ENCODE data around the gene FAAP20. TPM values are rescaled to one million over a fixed set of nuclear protein-coding genes. Genes with fewer than 3 reads are reported as not detected.

Gene FAAP20
- total RNA-seq, 2 experiments from 2014 or later: 69.7 to 74.4 TPM

DNA sequence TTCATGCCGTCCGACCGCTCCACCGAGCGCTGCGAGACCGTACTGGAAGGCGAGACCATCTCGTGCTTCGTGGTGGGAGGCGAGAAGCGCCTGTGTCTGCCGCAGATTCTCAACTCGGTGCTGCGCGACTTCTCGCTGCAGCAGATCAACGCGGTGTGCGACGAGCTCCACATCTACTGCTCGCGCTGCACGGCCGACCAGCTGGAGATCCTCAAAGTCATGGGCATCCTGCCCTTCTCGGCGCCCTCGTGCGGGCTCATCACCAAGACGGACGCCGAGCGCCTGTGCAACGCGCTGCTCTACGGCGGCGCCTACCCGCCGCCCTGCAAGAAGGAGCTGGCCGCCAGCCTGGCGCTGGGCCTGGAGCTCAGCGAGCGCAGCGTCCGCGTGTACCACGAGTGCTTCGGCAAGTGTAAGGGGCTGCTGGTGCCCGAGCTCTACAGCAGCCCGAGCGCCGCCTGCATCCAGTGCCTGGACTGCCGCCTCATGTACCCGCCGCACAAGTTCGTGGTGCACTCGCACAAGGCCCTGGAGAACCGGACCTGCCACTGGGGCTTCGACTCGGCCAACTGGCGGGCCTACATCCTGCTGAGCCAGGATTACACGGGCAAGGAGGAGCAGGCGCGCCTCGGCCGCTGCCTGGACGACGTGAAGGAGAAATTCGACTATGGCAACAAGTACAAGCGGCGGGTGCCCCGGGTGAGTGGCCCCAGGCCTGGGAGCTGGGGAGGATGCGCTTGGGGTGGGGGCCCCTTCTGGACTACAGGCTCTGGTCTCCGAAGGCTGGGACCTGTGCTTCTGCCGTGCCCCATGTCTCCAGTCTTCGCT, 34.7 kb upstream of the FAAP20 start:
- Mint-ChIP-seq H3K4me1 (ENCODE audit: low read depth) (peaks cover 46% of the 10 kb centered on the region), H3K27ac (peak overlapping the region; percentile 96), H3K27me3 (ENCODE audit: low read depth) (peaks cover 6% of the 10 kb centered on the region), H3K4me3 (peak overlapping the region; percentile 95), H3K9me3 (ENCODE audit: insufficient read depth) (no peaks in the 10 kb centered on the region), H3K36me3 (ENCODE audit: low read depth) (peaks cover 22% of the 10 kb centered on the region)
- ATAC-seq (peak; percentile 9), DNase-seq (peak; percentile 70)
- ChIA-PET POLR2A (interaction anchor here (0.7 to 3.9 kb wide), 11 partner anchors 17 to 162 kb away, joined by 3 to 23 read pairs (median 4); partner anchors contain the start of genes MORN1 and RER1), CTCF (interaction anchor here (0.8 to 6.4 kb wide), 6 partner anchors 22 to 155 kb away, joined by 3 to 32 read pairs (median 4); partner anchors contain the start of gene FAAP20)

GRCh38 chr1:2228694-2229036, 34.1 kb upstream of the FAAP20 start:
- CTCF ChIA-PET: interaction anchor here (0.8 to 6.4 kb wide), 5 partner anchors 22 to 156 kb away, joined by 3 to 32 read pairs (median 4); partner anchors contain the start of gene FAAP20
- Mint-ChIP-seq H3K9me3 (ENCODE audit: insufficient read depth) (no peaks in the 10 kb centered on the region), H3K27ac (peak overlapping the region; percentile 96), H3K36me3 (ENCODE audit: low read depth) (peaks cover 22% of the 10 kb centered on the region), H3K4me3 (peak overlapping the region; percentile 95), H3K4me1 (ENCODE audit: low read depth) (peaks cover 40% of the 10 kb centered on the region), H3K27me3 (ENCODE audit: low read depth) (peaks cover 8% of the 10 kb centered on the region)
- no peak for DNase-seq
- POLR2A ChIA-PET: interaction anchor here (0.7 to 3.9 kb wide), 9 partner anchors 24 to 163 kb away, joined by 3 to 23 read pairs (median 6); partner anchors contain the start of genes FAAP20, MORN1 and RER1
- no peak for ATAC-seq

GRCh38 chr1:2228157-2228594, 33.6 kb upstream of the FAAP20 start, which contains the start of gene SKI:
Gene SKI, plus strand, starts transcription at chr1:2228319. Its CDS starts 448 bp downstream, at chr1:2228767.
- no peak for ATAC-seq
- DNase-seq: no peak
- Mint-ChIP-seq H3K4me3 (peak within 1 kb of the TSS; percentile 95), H3K27me3 (ENCODE audit: low read depth) (peaks cover 8% of the 10 kb centered on the region), H3K27ac (peak within 1 kb of the TSS; percentile 96), H3K4me1 (ENCODE audit: low read depth) (peaks cover 36% of the 10 kb centered on the region), H3K9me3 (ENCODE audit: insufficient read depth) (no peaks in the 10 kb centered on the region), H3K36me3 (ENCODE audit: low read depth) (peaks cover 20% of the 10 kb centered on the region)
- ChIA-PET POLR2A (interaction anchor here (1.4 to 3.9 kb wide), 5 partner anchors 28 to 72 kb away, joined by 6 to 23 read pairs (median 8); partner anchors contain the start of gene FAAP20), CTCF (interaction anchor here (6.0 to 6.4 kb wide), 2 partner anchors 33 to 88 kb away, joined by 31 to 32 read pairs; partner anchors contain the start of gene FAAP20)

GRCh38 chr1:2227346-2228156, 33.0 kb upstream of the FAAP20 start:
- CTCF ChIA-PET: interaction anchor here (6.0 kb wide), 1 partner anchor 32 kb away, joined by 31 read pairs; the partner anchor contains the start of gene FAAP20
- Mint-ChIP-seq H3K27me3 (ENCODE audit: low read depth) (peaks cover 8% of the 10 kb centered on the region), H3K9me3 (ENCODE audit: insufficient read depth) (no peaks in the 10 kb centered on the region), H3K4me3 (peak overlapping the region; percentile 49), H3K27ac (peak overlapping the region; percentile 69), H3K36me3 (ENCODE audit: low read depth) (peaks cover 20% of the 10 kb centered on the region), H3K4me1 (ENCODE audit: low read depth) (peaks cover 30% of the 10 kb centered on the region)
- DNase-seq: peak; percentile 95
- POLR2A ChIA-PET: interaction anchor here (0.6 to 3.9 kb wide), 7 partner anchors 20 to 185 kb away, joined by 3 to 23 read pairs (median 4); partner anchors contain the start of genes FAAP20, MORN1, PEX10 and RER1
- ATAC-seq: peak; percentile 81

DNA sequence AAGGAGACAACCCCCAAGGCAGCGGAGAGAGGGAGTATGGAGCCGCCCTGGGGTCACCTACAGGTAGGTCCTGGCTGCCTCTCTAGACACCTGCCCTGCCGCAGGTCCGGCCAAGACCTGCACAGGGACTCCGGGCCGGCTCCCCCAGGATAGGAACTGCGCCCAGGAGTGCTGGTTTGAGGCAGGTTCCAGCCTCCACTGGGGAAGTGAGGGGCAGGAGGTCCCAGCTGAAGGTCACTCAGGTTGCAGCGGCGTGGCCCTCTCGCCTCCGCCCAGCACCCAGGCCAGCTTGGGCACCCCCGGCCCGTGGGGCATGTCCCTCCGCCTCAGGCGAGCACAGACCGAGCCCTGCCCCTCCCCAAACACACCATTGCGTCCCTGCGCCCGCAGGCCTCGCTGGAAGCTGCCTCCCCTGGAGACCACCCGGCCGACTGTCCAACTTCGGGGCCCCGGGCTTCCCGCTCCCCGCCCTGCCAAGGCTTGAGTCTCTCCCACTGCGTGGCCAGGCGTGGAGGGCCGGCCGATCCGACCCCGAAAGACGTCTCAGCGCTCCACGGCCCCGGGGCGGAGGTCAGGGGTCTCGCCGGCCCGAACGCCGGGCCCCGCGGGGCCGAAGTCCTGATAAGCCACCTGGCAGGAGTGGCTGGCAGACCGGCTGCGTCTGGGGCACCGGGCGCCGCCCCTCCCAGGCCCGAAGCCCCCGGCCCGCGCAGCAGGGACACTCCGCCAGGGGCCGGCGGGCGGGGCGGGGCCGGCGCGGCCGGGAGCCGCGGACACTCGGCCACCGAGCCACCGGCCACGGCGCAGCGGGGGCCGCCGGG, 32.2 kb upstream of the FAAP20 start:
- CTCF ChIA-PET: interaction anchor here (6.0 kb wide), 1 partner anchor 31 kb away, joined by 31 read pairs; the partner anchor contains the start of gene FAAP20
- POLR2A ChIA-PET: interaction anchor here (1.0 to 1.6 kb wide), 2 partner anchors 32 to 186 kb away, joined by 3 to 4 read pairs; partner anchors contain the start of genes FAAP20 and PEX10

GRCh38 chr1:2224631-2225428, 30.3 kb upstream of the FAAP20 start:
- H3K9me3 Mint-ChIP-seq (ENCODE audit: insufficient read depth): no peaks in the 10 kb centered on the region
- no peak overlapping the region for H3K27ac Mint-ChIP-seq
- no peak for DNase-seq
- peaks cover 10% of the 10 kb centered on the region for H3K36me3 Mint-ChIP-seq (ENCODE audit: low read depth)
- CTCF ChIA-PET: interaction anchor here (1.4 kb wide), 1 partner anchor 30 kb away, joined by 4 read pairs; the partner anchor contains the start of gene FAAP20
- H3K4me3 Mint-ChIP-seq: no peak overlapping the region
- ATAC-seq: no peak
- H3K27me3 Mint-ChIP-seq (ENCODE audit: low read depth): peaks cover 17% of the 10 kb centered on the region
- H3K4me1 Mint-ChIP-seq (ENCODE audit: low read depth): peaks cover 10% of the 10 kb centered on the region
- POLR2A ChIA-PET: no interaction called here

More for the DNA sequence above, 32.2 kb upstream of the FAAP20 start:
- no peak for DNase-seq
- ATAC-seq: no peak
- Mint-ChIP-seq H3K27me3 (ENCODE audit: low read depth) (peaks cover 8% of the 10 kb centered on the region), H3K4me1 (ENCODE audit: low read depth) (peaks cover 22% of the 10 kb centered on the region), H3K9me3 (ENCODE audit: insufficient read depth) (no peaks in the 10 kb centered on the region), H3K4me3 (peak overlapping the region; percentile 24), H3K27ac (peak overlapping the region; percentile 40), H3K36me3 (ENCODE audit: low read depth) (peaks cover 20% of the 10 kb centered on the region)

DNA sequence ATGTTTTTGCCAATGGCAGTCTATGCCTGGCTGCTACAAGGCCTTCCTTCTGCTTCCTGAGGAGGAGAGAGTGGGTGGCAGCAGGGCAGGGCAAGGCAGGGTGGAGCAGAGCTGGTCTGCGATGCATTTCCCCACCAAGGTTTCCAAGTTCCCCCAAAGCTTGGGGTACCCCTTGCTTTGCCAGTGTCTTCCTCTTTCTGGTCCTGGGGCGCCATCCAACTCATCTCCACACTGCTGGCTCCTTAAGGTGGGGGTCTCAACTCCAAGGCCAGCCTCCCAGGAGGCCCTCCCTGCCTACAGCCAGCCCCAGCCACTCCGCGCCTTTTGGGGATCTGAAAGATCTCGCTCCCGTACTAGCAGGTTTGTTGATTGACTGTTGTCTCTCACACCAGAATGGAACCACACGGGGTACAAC, 29.6 kb upstream of the FAAP20 start:
- no peak for ATAC-seq
- peaks cover 3% of the 10 kb centered on the region for H3K36me3 Mint-ChIP-seq (ENCODE audit: low read depth)
- H3K4me1 Mint-ChIP-seq (ENCODE audit: low read depth): peaks cover 7% of the 10 kb centered on the region
- DNase-seq: no peak
- peaks cover 17% of the 10 kb centered on the region for H3K27me3 Mint-ChIP-seq (ENCODE audit: low read depth)
- no peak overlapping the region for H3K27ac Mint-ChIP-seq
- no peak overlapping the region for H3K4me3 Mint-ChIP-seq
- H3K9me3 Mint-ChIP-seq (ENCODE audit: insufficient read depth): no peaks in the 10 kb centered on the region
- ChIA-PET POLR2A (no interaction called here), CTCF (interaction anchor here (1.4 kb wide), 1 partner anchor 29 kb away, joined by 4 read pairs; the partner anchor contains the start of gene FAAP20)

DNA sequence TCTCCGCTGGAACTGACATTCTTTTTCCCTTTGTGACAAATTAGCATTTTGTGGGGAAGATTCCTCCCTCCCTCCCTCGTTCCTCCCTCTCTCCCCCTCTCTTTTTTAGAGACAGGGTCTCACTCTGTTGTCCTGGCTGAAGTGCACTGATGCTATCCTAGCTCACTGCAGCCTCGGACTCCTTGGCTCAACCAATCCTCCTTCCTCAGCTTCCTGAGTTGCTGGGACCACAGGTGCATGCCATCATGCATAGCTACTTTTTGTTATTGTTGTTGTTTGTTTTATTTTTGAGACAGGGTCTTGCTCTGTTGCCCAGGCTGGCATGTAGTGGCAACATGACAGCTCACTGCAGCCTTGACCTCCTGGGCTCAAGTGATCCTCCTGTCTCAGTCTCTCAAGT, 26.7 kb upstream of the FAAP20 start:
- Mint-ChIP-seq H3K27ac (no peak overlapping the region), H3K36me3 (ENCODE audit: low read depth) (no peaks in the 10 kb centered on the region), H3K4me1 (ENCODE audit: low read depth) (peaks cover 1% of the 10 kb centered on the region), H3K27me3 (ENCODE audit: low read depth) (peaks cover 23% of the 10 kb centered on the region), H3K9me3 (ENCODE audit: insufficient read depth) (no peaks in the 10 kb centered on the region), H3K4me3 (no peak overlapping the region)
- no peak for DNase-seq
- ATAC-seq: no peak
- ChIA-PET POLR2A (no interaction called here), CTCF (interaction anchor here (1.0 to 1.7 kb wide), 3 partner anchors 13 to 160 kb away, joined by 3 to 4 read pairs (median 4); partner anchors contain the start of gene FAAP20)

DNA sequence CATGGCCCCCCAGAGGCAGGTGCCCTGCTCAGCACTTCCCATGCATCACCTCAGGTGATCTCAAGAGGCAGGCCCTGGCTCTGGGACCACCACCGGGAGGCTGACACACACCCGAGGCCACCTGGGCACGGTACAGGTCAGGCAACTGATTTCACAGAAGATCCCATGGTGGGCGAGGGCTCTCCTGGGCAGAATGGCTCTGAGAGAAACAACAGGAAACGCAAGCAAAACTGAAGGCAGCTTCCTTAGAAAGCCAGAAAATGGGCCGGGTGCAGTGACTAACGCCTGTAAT, 22.1 kb upstream of the FAAP20 start:
- DNase-seq (no peak), ATAC-seq (no peak)
- Mint-ChIP-seq H3K36me3 (ENCODE audit: low read depth) (no peaks in the 10 kb centered on the region), H3K4me3 (no peak overlapping the region), H3K9me3 (ENCODE audit: insufficient read depth) (no peaks in the 10 kb centered on the region), H3K4me1 (ENCODE audit: low read depth) (peaks cover 17% of the 10 kb centered on the region), H3K27me3 (ENCODE audit: low read depth) (peaks cover 17% of the 10 kb centered on the region), H3K27ac (no peak overlapping the region)
- ChIA-PET POLR2A (no interaction called here), CTCF (no interaction called here)

Measured in activated CD8-positive, alpha-beta T cell treated with anti-CD3 and anti-CD28 coated beads, Interleukin-2, amount 10 ng/mL, durations not matched to agents 7 days and 5 days (primary cell).